ENCODE measurements around the gene ASRGL1. TPM values are rescaled to one million over a fixed set of nuclear protein-coding genes. Genes with fewer than 3 reads are reported as not detected.

Gene ASRGL1
- total and polyA plus RNA-seq, 2 donors from 2014 or later, result 62.2 to 85.6 TPM

DNA sequence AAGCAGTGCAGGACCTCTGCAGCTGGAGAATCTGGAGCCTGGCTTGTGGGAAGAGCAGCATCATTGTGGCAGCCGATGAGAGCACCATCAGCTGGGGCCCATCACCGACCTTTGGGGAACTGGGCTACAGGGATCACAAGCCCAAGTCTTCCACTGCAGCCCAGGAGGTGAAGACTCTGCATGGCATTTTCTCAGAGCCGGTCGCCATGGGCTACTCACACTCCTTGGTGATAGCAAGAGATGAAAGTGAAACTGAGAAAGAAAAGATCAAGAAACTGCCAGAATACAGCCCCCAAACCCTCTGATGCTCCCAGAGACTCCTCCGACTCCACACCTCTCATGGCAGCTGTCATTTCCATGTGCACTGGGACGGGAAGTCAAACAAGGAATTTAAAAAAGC is 35.6 kb downstream of the ASRGL1 start:
- H3K36me3 ChIP-seq (ENCODE audit: control insufficient read depth in 2 of 3, insufficient read depth in 3 of 3, low read length in 3 of 3), result no peaks in the 10 kb centered on the region
- H3K4me1 ChIP-seq (ENCODE audit: control insufficient read depth in 2 of 3, insufficient read depth in 2 of 3, low read depth in 1 of 3, low read length in 3 of 3), result no peaks in the 10 kb centered on the region
- intact Hi-C loops (cut with DNase I), result no loop called here
- no peak overlapping the region for H3K4me3 ChIP-seq (ENCODE audit: low read length in 3 of 3)
- H3K9ac ChIP-seq (ENCODE audit: low read length in 3 of 3), result no peak overlapping the region
- H3K27ac ChIP-seq (ENCODE audit: low read depth in 2 of 2, low read length in 2 of 2), result no peak overlapping the region
- TF ChIP-seq CTCF (IDR thresholded peaks at IDR 0.05; ENCODE audit: borderline replicate concordance, extremely low read depth, insufficient read depth), result no peak
- no peak for DNase-seq
- FAIRE-seq, result no peak
- H3K27me3 ChIP-seq (ENCODE audit: control insufficient read depth, insufficient read depth, low read length), result no peaks in the 10 kb centered on the region
- H3K9me3 ChIP-seq (ENCODE audit: control insufficient read depth in 2 of 3, insufficient read depth in 1 of 3, low read length in 3 of 3), result no peaks in the 10 kb centered on the region

- DNase-seq (no peak), FAIRE-seq (no peak)
These were observed 36.3 kb downstream of the ASRGL1 start for GRCh38 chr11:62373464-62374119.

DNA sequence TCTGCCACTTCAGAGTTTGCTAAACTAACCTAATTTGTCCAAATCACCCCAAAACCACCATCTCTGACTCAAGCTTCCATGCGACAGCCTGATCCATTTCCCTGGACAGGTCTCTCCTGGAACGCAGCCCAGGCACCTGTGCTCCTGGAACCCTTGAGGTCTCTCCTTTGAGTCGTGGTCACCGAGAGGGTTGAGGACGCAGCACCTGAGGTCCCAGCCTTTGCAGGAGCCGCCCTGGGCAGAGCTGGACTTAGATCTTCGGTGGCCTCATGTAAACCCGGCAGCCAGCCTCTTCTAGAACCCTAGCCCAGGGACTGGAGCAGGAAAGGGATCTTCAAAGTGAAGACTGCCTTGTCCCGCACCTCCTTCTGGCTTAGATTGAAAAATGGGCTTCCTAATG is 37.6 kb downstream of the ASRGL1 start:
- Histone ChIP-seq H3K27ac (ENCODE audit: low read depth in 2 of 2, low read length in 2 of 2) (no peak overlapping the region), H3K4me3 (ENCODE audit: low read length in 3 of 3) (no peak overlapping the region), H3K36me3 (ENCODE audit: control insufficient read depth in 2 of 3, insufficient read depth in 3 of 3, low read length in 3 of 3) (no peaks in the 10 kb centered on the region), H3K27me3 (ENCODE audit: control insufficient read depth, insufficient read depth, low read length) (no peaks in the 10 kb centered on the region), H3K4me1 (ENCODE audit: control insufficient read depth in 2 of 3, insufficient read depth in 2 of 3, low read depth in 1 of 3, low read length in 3 of 3) (no peaks in the 10 kb centered on the region), H3K9me3 (ENCODE audit: control insufficient read depth in 2 of 3, insufficient read depth in 1 of 3, low read length in 3 of 3) (no peaks in the 10 kb centered on the region), H3K9ac (ENCODE audit: low read length in 3 of 3) (no peak overlapping the region)
- no peak for TF ChIP-seq CTCF (IDR thresholded peaks at IDR 0.05; ENCODE audit: borderline replicate concordance, extremely low read depth, insufficient read depth)
- FAIRE-seq (no peak), DNase-seq (no peak)
- intact Hi-C loops (cut with DNase I), result no loop called here

More at GRCh38 chr11:62373464-62374119, 36.3 kb downstream of the ASRGL1 start:
- intact Hi-C loops (cut with DNase I), result no loop called here
- H3K4me3 ChIP-seq (ENCODE audit: low read length in 3 of 3), result no peak overlapping the region
- no peak for TF ChIP-seq CTCF (IDR thresholded peaks at IDR 0.05; ENCODE audit: borderline replicate concordance, extremely low read depth, insufficient read depth)
- H3K27me3 ChIP-seq (ENCODE audit: control insufficient read depth, insufficient read depth, low read length), result no peaks in the 10 kb centered on the region
- no peaks in the 10 kb centered on the region for H3K4me1 ChIP-seq (ENCODE audit: control insufficient read depth in 2 of 3, insufficient read depth in 2 of 3, low read depth in 1 of 3, low read length in 3 of 3)
- H3K9ac ChIP-seq (ENCODE audit: low read length in 3 of 3), result no peak overlapping the region
- no peak overlapping the region for H3K27ac ChIP-seq (ENCODE audit: low read depth in 2 of 2, low read length in 2 of 2)
- H3K36me3 ChIP-seq (ENCODE audit: control insufficient read depth in 2 of 3, insufficient read depth in 3 of 3, low read length in 3 of 3), result no peaks in the 10 kb centered on the region
- H3K9me3 ChIP-seq (ENCODE audit: control insufficient read depth in 2 of 3, insufficient read depth in 1 of 3, low read length in 3 of 3), result no peaks in the 10 kb centered on the region
